ENCODE data around the gene POGZ.

- TF ChIP-seq, protein P1, sequence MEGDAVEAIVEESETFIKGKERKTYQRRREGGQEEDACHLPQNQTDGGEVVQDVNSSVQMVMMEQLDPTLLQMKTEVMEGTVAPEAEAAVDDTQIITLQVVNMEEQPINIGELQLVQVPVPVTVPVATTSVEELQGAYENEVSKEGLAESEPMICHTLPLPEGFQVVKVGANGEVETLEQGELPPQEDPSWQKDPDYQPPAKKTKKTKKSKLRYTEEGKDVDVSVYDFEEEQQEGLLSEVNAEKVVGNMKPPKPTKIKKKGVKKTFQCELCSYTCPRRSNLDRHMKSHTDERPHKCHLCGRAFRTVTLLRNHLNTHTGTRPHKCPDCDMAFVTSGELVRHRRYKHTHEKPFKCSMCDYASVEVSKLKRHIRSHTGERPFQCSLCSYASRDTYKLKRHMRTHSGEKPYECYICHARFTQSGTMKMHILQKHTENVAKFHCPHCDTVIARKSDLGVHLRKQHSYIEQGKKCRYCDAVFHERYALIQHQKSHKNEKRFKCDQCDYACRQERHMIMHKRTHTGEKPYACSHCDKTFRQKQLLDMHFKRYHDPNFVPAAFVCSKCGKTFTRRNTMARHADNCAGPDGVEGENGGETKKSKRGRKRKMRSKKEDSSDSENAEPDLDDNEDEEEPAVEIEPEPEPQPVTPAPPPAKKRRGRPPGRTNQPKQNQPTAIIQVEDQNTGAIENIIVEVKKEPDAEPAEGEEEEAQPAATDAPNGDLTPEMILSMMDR (IDR thresholded peaks at IDR 0.05) = no peak
- no peak for TF ChIP-seq POLR2AphosphoS5 (IDR thresholded peaks at IDR 0.05)
Measured at GRCh38 chr1:151475175-151475574, 15.9 kb upstream of the POGZ start.

Measured in suprapubic skin (tissue), 3 donors.